Adrenal gland (tissue), 12 donors: Measurements from ENCODE around the gene REP15. TPM values are rescaled to one million over a fixed set of nuclear protein-coding genes. Genes with fewer than 3 reads are reported as not detected.
A peak's percentile ranks its signal among the peaks of the same experiment; 100 is the strongest.

ENCODE experiments used
- DNase-seq, 7 donors: peaks; one replicate each; pipeline ENCODE4 v3.0.0-alpha.2; 2019 to 2020
- H3K27ac ChIP-seq, 5 donors: fragments of 200-600 bp; sonication (generic) in 4 of 5; 1 replicate in 3 of 5; 2 replicates in 2 of 5; pipeline versions ENCODE4 v1.5.1 to v1.8.0; 2016 to 2020; ENCODE audit warnings: mild to moderate bottlenecking in 1 of 5
- H3K27me3 ChIP-seq: fragments of 200-600 bp; 2 replicates; pipeline ENCODE4 v1.8.0; 2021
- H3K36me3 ChIP-seq, 2 donors: fragments of 200-600 bp; replicated peaks in 1 of 2; 1 replicate in 1 of 2; 2 replicates in 1 of 2; pipeline versions ENCODE4 v1.5.1 to v1.8.0; 2018 to 2022
- H3K4me1 ChIP-seq, 2 donors: fragments of 200-600 bp; replicated peaks in 1 of 2; 1 replicate in 1 of 2; 2 replicates in 1 of 2; pipeline versions ENCODE4 v1.5.1 to v1.8.0; 2018 to 2021
- H3K4me3 ChIP-seq, 4 donors: fragments of 200-600 bp; sonication (generic) in 3 of 4; one replicate each; pipeline ENCODE4 v1.5.1; 2016 to 2018
- H3K9me3 ChIP-seq, 3 donors: fragments of 200-600 bp; sonication (generic) in 1 of 3; replicated peaks in 1 of 3; 1 replicate in 2 of 3; 2 replicates in 1 of 3; pipeline versions ENCODE4 v1.5.1 to v1.8.0; 2016 to 2021
- CTCF ChIP-seq, 6 experiments: fragments of 450-650 bp in 4 of 6; fragments of 200-600 bp in 2 of 6; sonication (generic) in 1 of 6; IDR thresholded peaks; 1 replicate in 5 of 6; 2 replicates in 1 of 6; pipeline versions ENCODE4 v1.5.1 to v1.8.0; 2016 to 2021; ENCODE audit warnings: antibody characterized with exemption in 6 of 6, mild to moderate bottlenecking in 2 of 6, moderate library complexity in 1 of 6
- POLR2A ChIP-seq, 2 donors: fragments of 450-650 bp; IDR thresholded peaks; one replicate each; pipeline ENCODE4 v1.6.1; 2017; ENCODE audit warnings: antibody characterized with exemption in 2 of 2, mild to moderate bottlenecking in 2 of 2, moderate library complexity in 1 of 2
- WGBS, 4 donors: extraction: QIAGEN DNeasy Blood & Tissue Kit in 2 of 4; methylation state at CpG; one replicate each; pipeline versions ENCODE4 v1.1.5 to v1.1.7; 2013 to 2017; 5-methylcytosine and 5-hydroxymethylcytosine counted together
- intact Hi-C, 2 donors: fragments of 100-400 bp; cut with DNase I; formaldehyde crosslinking; loops; one replicate each; pipeline versions ENCODE4 v1.14.1 to v1.15.0; 2022 to 2023
- polyA plus RNA-seq, 3 donors: library from polyadenylated mRNA; stranded (reverse); fragments of 200-250 nt in 2 of 3; fragments of 350-450 nt in 1 of 3; fragmentation: Illumina TruSeq in 1 of 3; extraction: RNeasy Lipid Tissue Mini Kit (QIAGEN cat#74804) in 1 of 3; gene quantifications; one replicate each; pipeline ENCODE4 v1.2.3, GENCODE V29; 2013 to 2014
- total RNA-seq, 9 donors: library from RNA; depleted of rRNA in 4 of 9; stranded (reverse); fragments of >200 nt in 4 of 9; fragments of 120-200 nt in 1 of 9; fragmentation: NEBNext Ultra II Directional in 1 of 9; extraction: Animal tissue kit (Norgen Biotek cat#: 25700) in 1 of 9; gene quantifications; one replicate each; pipeline versions ENCODE4 v1.1.0 to v1.2.4, GENCODE V29; 2013 to 2023
- donor health status: healthy with polysubstance abuse.
- donor health status: Bipolar disorder and iron deficiency.
- donor health status: DM: yes; HTN: yes; CAD: no.
- donor health status: DM: no; HTN: no; CAD: no.
- donor health status: DM: no; HTN: no; CAD: no.
- donor health status: DM: yes; HTN: yes; CAD: no.

REP15 gene
- total and polyA plus RNA-seq, 12 donors, result 0.91 to 5.2 (median 1.8) TPM; not detected in 2

GRCh38 chr12:27705263-27705662, 9.0 kb downstream of the REP15 start:
- Histone ChIP-seq H3K27ac (no peak overlapping the region), H3K27me3 (no peaks in the 10 kb centered on the region), H3K36me3 (no peaks in the 10 kb centered on the region), H3K4me3 (no peak overlapping the region), H3K4me1 (no peaks in the 10 kb centered on the region), H3K9me3 (no peaks in the 10 kb centered on the region)
- no peak for TF ChIP-seq CTCF (IDR thresholded peaks at IDR 0.05)
- TF ChIP-seq POLR2A (IDR thresholded peaks at IDR 0.05), result no peak
- WGBS, 4 donors, result 89 to 95% (median 91%) methylated on average over 8 of the region's 8 CpGs
- DNase-seq, result no peak
- intact Hi-C loops, result no loop called here

GRCh38 chr12:27707216-27707615, 11.0 kb downstream of the REP15 start:
- H3K9me3 ChIP-seq, result no peaks in the 10 kb centered on the region
- no peak for DNase-seq
- peaks cover 10% of the 10 kb centered on the region in 2 donors for H3K4me1 ChIP-seq
- WGBS, 4 donors, result 64 to 80% (median 70%) methylated on average over 2 of the region's 2 CpGs
- intact Hi-C loops, result no loop called here
- H3K36me3 ChIP-seq, result no peaks in the 10 kb centered on the region
- no peaks in the 10 kb centered on the region for H3K27me3 ChIP-seq
- H3K4me3 ChIP-seq, result no peak overlapping the region
- H3K27ac ChIP-seq, result no peak overlapping the region
- TF ChIP-seq POLR2A (IDR thresholded peaks at IDR 0.05) (no peak), CTCF (IDR thresholded peaks at IDR 0.05) (no peak)

GRCh38 chr12:27709212-27709931, 13.1 kb downstream of the REP15 start:
- H3K27ac ChIP-seq, result peak overlapping the region in 3 of 5 donors; percentile 84 to 88 (median 87)
- WGBS, 4 donors, result 68 to 80% (median 79%) methylated on average over 12 of the region's 12 CpGs
- no peaks in the 10 kb centered on the region for H3K9me3 ChIP-seq
- intact Hi-C loops, result no loop called here
- no peak for DNase-seq
- no peaks in the 10 kb centered on the region for H3K36me3 ChIP-seq
- H3K4me1 ChIP-seq, result peaks cover 12 to 16% of the 10 kb centered on the region in 2 donors
- H3K4me3 ChIP-seq, result peak overlapping the region in 2 of 4 donors; percentile 60 to 85
- H3K27me3 ChIP-seq, result no peaks in the 10 kb centered on the region
- TF ChIP-seq POLR2A (IDR thresholded peaks at IDR 0.05) (no peak), CTCF (IDR thresholded peaks at IDR 0.05) (no peak)

GRCh38 chr12:27709932-27710591, 13.8 kb downstream of the REP15 start:
- 5 to 13% (median 9%) methylated on average over 24 of the region's 24 CpGs for WGBS, 4 donors
- Histone ChIP-seq H3K4me1 (peaks cover 12 to 16% of the 10 kb centered on the region in 2 donors), H3K27ac (peak overlapping the region; percentile 40 to 88 (median 84)), H3K36me3 (peaks cover 0 to 3% of the 10 kb centered on the region in 2 donors), H3K9me3 (no peaks in the 10 kb centered on the region), H3K27me3 (no peaks in the 10 kb centered on the region), H3K4me3 (peak overlapping the region in 2 of 4 donors; percentile 60 to 85)
- intact Hi-C loops, result no loop called here
- peak in 3 of 7 donors; percentile 6 to 59 (median 17) for DNase-seq
- TF ChIP-seq CTCF (IDR thresholded peaks at IDR 0.05) (no peak), POLR2A (IDR thresholded peaks at IDR 0.05) (no peak)
